Endothelial cell of umbilical vein (primary cell): ENCODE measurements around the gene QPCT. TPM values are rescaled to one million over a fixed set of nuclear protein-coding genes. Genes with fewer than 3 reads are reported as not detected.

Experiments used
- BruUV-seq: library from RNA; stranded (reverse); fragments of 400-500 nt; replicated peaks from 2 replicates; lab custom pipeline; 2021; lab: Mats Ljungman, UMichigan
- CTCF ChIA-PET: fragments of 300-600, 350-600 bp; sonication (Branson Sonifier 250); formaldehyde crosslinking; loops from one replicate; lab custom pipeline; 2021; ENCODE audit warnings: antibody characterized with exemption, inconsistent platforms; lab: Charles Lee
- POLR2A ChIA-PET: fragments of 300-600, 350-600 bp; sonication (Branson Sonifier 250); formaldehyde crosslinking; loops from one replicate; lab custom pipeline; 2021; ENCODE audit warnings: antibody characterized with exemption, inconsistent platforms; lab: Charles Lee
- DNase-seq: peaks from one replicate; pipeline ENCODE4 v3.0.0-alpha.2; 2011; ENCODE audit warnings: low read depth, low spot score
- FAIRE-seq: peaks from 2 replicates; lab custom pipeline; 2011; peaks lifted over from hg19 to GRCh38; lab: Jason Lieb, UNC
- H2AFZ ChIP-seq: 2 replicates; pipeline ENCODE4 v1.6.0; 2012; ENCODE audit warnings: low read depth, low read length, control low read depth, inconsistent platforms
- H3K27ac ChIP-seq: 2 replicates; pipeline ENCODE4 v1.5.1; 2011; ENCODE audit warnings: low read depth, mild to moderate bottlenecking, control low read depth, low read length, moderate library complexity; ENCODE audit not compliant: insufficient read depth
- H3K27me3 ChIP-seq, 2 experiments: 2 replicates each; pipeline versions ENCODE4 v1.6.0 to v1.6.1; 2011; ENCODE audit warnings: low read length in 2 of 2, mixed read lengths in 1 of 2; ENCODE audit not compliant: control insufficient read depth in 2 of 2, insufficient read depth in 2 of 2
- H3K36me3 ChIP-seq, 2 experiments: 2 replicates in 1 of 2; 3 replicates in 1 of 2; pipeline ENCODE4 v1.5.1; 2011; ENCODE audit warnings: low read length in 2 of 2, mild to moderate bottlenecking in 1 of 2, moderate library complexity in 1 of 2; ENCODE audit not compliant: control insufficient read depth in 2 of 2, insufficient read depth in 2 of 2; ENCODE audit errors: extremely low read depth in 1 of 2
- H3K4me1 ChIP-seq: 3 replicates; pipeline ENCODE4 v1.5.1; 2011; ENCODE audit warnings: mild to moderate bottlenecking, low read length; ENCODE audit not compliant: control insufficient read depth, insufficient read depth; ENCODE audit errors: extremely low read depth
- H3K4me2 ChIP-seq: 2 replicates; pipeline ENCODE4 v1.6.1; 2011; ENCODE audit warnings: low read length, control low read depth, mixed read lengths; ENCODE audit not compliant: insufficient read depth
- H3K4me3 ChIP-seq, 3 experiments: fragments of 200-600 bp in 1 of 3; sonication (generic), shearing (Covaris generic) in 1 of 3; replicated peaks in 1 of 3; 2 replicates each; pipeline ENCODE4 v1.5.1; 2011 to 2016; ENCODE audit warnings: control low read depth in 3 of 3, low read length in 3 of 3, mild to moderate bottlenecking in 2 of 3, inconsistent platforms in 1 of 3, low read depth in 1 of 3, moderate library complexity in 1 of 3; ENCODE audit not compliant: insufficient read depth in 1 of 3
- H3K79me2 ChIP-seq: 2 replicates; pipeline ENCODE4 v1.6.0; 2012; ENCODE audit warnings: low read length, inconsistent platforms; ENCODE audit not compliant: control insufficient read depth, insufficient read depth
- H3K9ac ChIP-seq: replicated peaks from 2 replicates; pipeline ENCODE3; 2011; ENCODE audit warnings: low read length, control low read depth; ENCODE audit not compliant: insufficient read depth; ENCODE audit errors: extremely low read depth
- H3K9me1 ChIP-seq: replicated peaks from 3 replicates; pipeline ENCODE4 v1.6.0; 2011; ENCODE audit warnings: mild to moderate bottlenecking, low read length; ENCODE audit not compliant: control insufficient read depth, insufficient read depth; ENCODE audit errors: extremely low read depth
- H3K9me3 ChIP-seq: replicated peaks from 2 replicates; pipeline ENCODE4 v1.5.1; 2012; ENCODE audit warnings: low read length, inconsistent platforms; ENCODE audit not compliant: control insufficient read depth, insufficient read depth
- H4K20me1 ChIP-seq: replicated peaks from 2 replicates; pipeline ENCODE3; 2011; ENCODE audit warnings: mild to moderate bottlenecking, low read length; ENCODE audit not compliant: control insufficient read depth, insufficient read depth; ENCODE audit errors: extremely low read depth
- EZH2 ChIP-seq: IDR thresholded peaks from 2 replicates; pipeline ENCODE4 v1.6.1; 2012; ENCODE audit warnings: borderline replicate concordance, low read depth, mild to moderate bottlenecking, moderate library complexity, low read length, inconsistent platforms; ENCODE audit not compliant: severe bottlenecking
- FOS ChIP-seq: IDR thresholded peaks from 2 replicates; pipeline ENCODE4 v1.6.1; 2011; ENCODE audit warnings: mild to moderate bottlenecking, low read length, moderate library complexity, borderline replicate concordance; ENCODE audit not compliant: insufficient read depth
- GATA2 ChIP-seq: IDR thresholded peaks from 2 replicates; pipeline ENCODE4 v1.7.0; 2011; ENCODE audit warnings: low read depth, mild to moderate bottlenecking, moderate library complexity, mixed read lengths, low read length; ENCODE audit not compliant: insufficient read length, insufficient read depth
- JUN ChIP-seq: IDR thresholded peaks from 2 replicates; pipeline ENCODE4 v1.6.1; 2011; ENCODE audit warnings: borderline replicate concordance, low read depth; ENCODE audit not compliant: insufficient read length, insufficient read depth
- MYC ChIP-seq: IDR thresholded peaks from one replicate; pipeline ENCODE4 v1.6.1; 2011; ENCODE audit warnings: mild to moderate bottlenecking, low read depth, low read length
- POLR2A ChIP-seq: IDR thresholded peaks from 2 replicates; pipeline ENCODE4 v1.6.1; 2012; ENCODE audit warnings: low read depth, mild to moderate bottlenecking, control low read depth, low read length
- POLR2AphosphoS5 ChIP-seq: IDR thresholded peaks from 2 replicates; pipeline ENCODE4 v1.6.1; 2012; ENCODE audit warnings: low read depth, mild to moderate bottlenecking, control low read depth, low read length, moderate library complexity; ENCODE audit not compliant: insufficient read depth
- dilution Hi-C: fragments of 300-500 bp; cut with MboI; formaldehyde crosslinking; loops from one replicate; pipeline ENCODE4 v1.15.0; 2019; ENCODE audit warnings: low sequenced_read_pairs; ENCODE audit not compliant: extremely low pct_ligation_motif_present
- intact Hi-C: fragments of 100-400 bp; cut with micrococcal nuclease; formaldehyde crosslinking; loops from one replicate; pipeline ENCODE4 v1.10.0; 2022
- polyA plus RNA-seq, 4 experiments: library from polyadenylated mRNA; depleted of rRNA in 3 of 4; stranded (reverse) in 3 of 4; unstranded in 1 of 4; fragments of >200 nt; gene quantifications; 2 replicates each; pipeline versions ENCODE4 v1.2.1 to v1.2.3, GENCODE V29; 2011 to 2012; ENCODE audit warnings: missing spikeins in 1 of 4
- total RNA-seq: library from RNA; stranded (reverse); gene quantifications from 2 replicates; pipeline ENCODE4 v1.2.3, GENCODE V29; 2021
- TF ChIP-seq, protein P1 (sequence below): IDR thresholded peaks from 2 replicates; pipeline ENCODE4 v1.6.1; 2011; ENCODE audit not compliant: insufficient read depth, insufficient read length
- TF ChIP-seq, protein P2 (sequence below), 2 donors: IDR thresholded peaks; 1 replicate in 1 of 2; 2 replicates in 1 of 2; pipeline ENCODE4 v1.5.1; 2011; ENCODE audit warnings: low read length in 2 of 2, mild to moderate bottlenecking in 2 of 2, moderate library complexity in 2 of 2, control low read depth in 1 of 2, inconsistent platforms in 1 of 2, low read depth in 1 of 2; ENCODE audit not compliant: insufficient read depth in 1 of 2; ENCODE audit errors: extremely low read depth in 1 of 2

Gene QPCT
- total and polyA plus RNA-seq, 2 donors (not counting 3 experiments of a cell fraction or from before 2014, with no cell fraction given), result 12.8 to 17.2 TPM

DNA sequence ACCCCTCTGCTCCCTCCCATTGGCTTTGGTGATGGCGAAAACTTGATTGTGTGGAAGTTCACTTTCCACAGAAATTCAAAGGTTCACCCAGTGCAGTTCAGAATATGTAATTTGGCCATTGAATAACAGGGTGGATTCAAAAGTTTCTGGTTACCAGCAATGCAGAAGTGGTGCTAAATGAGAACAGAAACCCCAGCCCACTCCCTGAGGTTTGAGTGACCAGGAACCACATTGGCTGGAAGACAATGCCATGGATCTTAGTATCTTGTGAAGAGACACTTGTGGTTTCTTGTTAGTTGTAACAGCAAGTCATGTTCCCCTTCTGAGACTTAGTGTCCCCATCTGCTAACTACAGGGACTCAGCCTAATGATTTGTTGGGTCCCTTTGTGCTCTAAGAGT is 49.8 kb downstream of the QPCT start:
- Histone ChIP-seq H3K27ac (no peak overlapping the region), H3K4me1 (peaks cover 24% of the 10 kb centered on the region), H3K36me3 (no peaks in the 10 kb centered on the region), H4K20me1 (no peaks in the 10 kb centered on the region), H3K9me1 (no peaks in the 10 kb centered on the region), H3K4me2 (no peak overlapping the region), H3K9ac (no peak overlapping the region), H3K4me3 (no peak overlapping the region), H3K79me2 (no peaks in the 10 kb centered on the region), H3K27me3 (no peaks in the 10 kb centered on the region), H3K9me3 (no peaks in the 10 kb centered on the region), H2AFZ (no peak overlapping the region)
- no peak for DNase-seq
- intact Hi-C loops (no loop called here), dilution Hi-C loops (no loop called here)
- ChIA-PET POLR2A (no interaction called here), CTCF (interaction anchor here (1.0 to 1.7 kb wide), 2 partner anchors 438 to 483 kb away, joined by 5 to 14 read pairs; no protein-coding TSS in a partner anchor)
- TF ChIP-seq, protein P1, sequence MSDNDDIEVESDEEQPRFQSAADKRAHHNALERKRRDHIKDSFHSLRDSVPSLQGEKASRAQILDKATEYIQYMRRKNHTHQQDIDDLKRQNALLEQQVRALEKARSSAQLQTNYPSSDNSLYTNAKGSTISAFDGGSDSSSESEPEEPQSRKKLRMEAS, result no peak
- TF ChIP-seq POLR2AphosphoS5 (no peak), POLR2A (no peak), JUN (no peak), EZH2 (no peak), GATA2 (no peak), MYC (no peak), FOS (no peak)
- TF ChIP-seq, protein P2, sequence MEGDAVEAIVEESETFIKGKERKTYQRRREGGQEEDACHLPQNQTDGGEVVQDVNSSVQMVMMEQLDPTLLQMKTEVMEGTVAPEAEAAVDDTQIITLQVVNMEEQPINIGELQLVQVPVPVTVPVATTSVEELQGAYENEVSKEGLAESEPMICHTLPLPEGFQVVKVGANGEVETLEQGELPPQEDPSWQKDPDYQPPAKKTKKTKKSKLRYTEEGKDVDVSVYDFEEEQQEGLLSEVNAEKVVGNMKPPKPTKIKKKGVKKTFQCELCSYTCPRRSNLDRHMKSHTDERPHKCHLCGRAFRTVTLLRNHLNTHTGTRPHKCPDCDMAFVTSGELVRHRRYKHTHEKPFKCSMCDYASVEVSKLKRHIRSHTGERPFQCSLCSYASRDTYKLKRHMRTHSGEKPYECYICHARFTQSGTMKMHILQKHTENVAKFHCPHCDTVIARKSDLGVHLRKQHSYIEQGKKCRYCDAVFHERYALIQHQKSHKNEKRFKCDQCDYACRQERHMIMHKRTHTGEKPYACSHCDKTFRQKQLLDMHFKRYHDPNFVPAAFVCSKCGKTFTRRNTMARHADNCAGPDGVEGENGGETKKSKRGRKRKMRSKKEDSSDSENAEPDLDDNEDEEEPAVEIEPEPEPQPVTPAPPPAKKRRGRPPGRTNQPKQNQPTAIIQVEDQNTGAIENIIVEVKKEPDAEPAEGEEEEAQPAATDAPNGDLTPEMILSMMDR (IDR thresholded peaks at IDR 0.05; ENCODE audit: extremely low read depth in 1 of 2, insufficient read depth in 1 of 2, low read depth in 1 of 2, low read length in 2 of 2), result no peak
- no TSS peak for BruUV-seq
- no peak for FAIRE-seq
